ENCODE data around the gene QSOX1.

Gene QSOX1

GRCh38 chr1:180150982-180151381 is 3.7 kb upstream of the QSOX1 start:
- no peak for DNase-seq

DNA sequence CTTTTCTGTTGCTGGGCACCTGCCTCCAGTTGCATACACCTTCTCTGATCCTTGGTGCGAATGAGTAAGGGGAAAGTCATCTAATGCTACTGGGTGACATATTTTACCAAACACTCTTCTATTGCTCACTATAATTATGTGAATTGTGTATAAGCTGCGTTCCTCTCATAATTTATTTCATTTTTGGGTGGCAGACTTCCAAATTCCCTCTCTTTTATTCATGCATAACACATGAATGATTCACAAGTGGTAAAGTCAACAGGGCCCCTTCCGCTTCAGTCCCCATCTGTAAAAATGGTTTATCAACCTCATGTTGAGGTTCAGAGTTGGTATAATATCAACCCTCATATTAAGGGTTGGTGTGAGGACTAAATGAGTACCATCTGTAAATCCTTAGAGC is 3.2 kb upstream of the QSOX1 start:
- DNase-seq = no peak

DNA sequence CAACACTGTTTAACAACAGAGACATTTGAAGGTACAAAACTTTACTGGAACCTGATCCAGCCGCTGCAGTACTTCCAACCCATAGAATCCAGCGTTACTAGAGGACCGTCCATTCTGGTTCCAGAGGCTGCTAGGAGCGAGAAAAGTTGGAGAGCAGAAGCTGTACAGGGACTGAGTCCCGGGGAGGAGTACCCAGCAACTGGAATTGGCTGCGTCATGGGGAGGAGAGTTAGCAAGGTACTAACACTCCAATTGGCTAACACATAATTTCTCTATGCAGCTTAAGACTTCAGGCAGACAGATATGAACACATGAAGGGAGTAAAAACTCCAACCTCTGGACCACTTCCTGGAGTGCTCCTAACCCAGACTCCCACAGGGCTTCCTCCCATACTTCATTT is 2.1 kb upstream of the QSOX1 start:
- no peak for DNase-seq

DNA sequence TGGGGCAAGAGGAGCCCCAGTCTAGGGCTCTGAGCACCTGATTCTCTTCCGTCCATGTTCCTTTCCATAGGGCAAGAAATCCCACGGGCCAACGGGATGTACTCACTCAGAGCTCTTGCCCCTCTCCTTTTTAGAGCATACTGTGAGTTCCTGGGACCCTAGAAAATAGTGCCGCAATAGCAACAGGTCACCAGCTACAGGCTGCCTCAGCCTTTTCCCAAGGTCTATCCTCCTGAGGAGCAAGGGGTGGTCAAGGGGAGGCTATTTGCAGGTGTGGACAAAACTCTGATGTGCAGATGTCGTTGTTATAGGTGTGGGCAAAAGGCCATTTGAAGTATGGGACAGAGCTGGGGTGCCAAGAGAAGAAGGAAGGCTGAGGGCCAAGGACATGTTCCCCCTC is 1.6 kb upstream of the QSOX1 start:
- no peak for DNase-seq

- no peak for DNase-seq
Measured at GRCh38 chr1:180154003-180154324, 705 bp upstream of the QSOX1 start.

DNA sequence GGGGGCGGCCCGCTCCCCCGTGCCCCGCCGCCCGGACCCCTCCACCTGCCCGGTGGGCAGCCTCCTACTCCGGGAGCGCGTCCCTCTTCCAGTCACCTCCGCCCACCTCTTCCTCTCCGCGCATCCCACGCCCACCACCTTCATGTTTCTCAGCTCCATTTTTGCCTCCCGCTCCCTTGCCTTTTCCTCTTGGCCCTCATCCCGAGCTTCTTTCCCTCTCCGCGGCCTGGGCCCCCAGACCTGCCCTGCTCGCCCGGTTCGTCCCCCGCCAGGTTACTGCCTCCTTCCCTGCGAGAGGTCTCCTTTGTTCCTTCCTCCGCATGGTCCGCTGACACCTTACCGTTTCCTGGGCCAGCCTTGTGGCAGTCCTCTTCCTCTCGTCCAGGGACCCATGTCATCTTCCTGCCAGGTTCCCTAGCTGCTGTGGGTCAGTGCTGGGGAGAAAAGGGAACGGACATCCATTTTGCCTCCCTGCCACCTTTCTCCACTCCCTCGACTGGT is 563 bp downstream of the QSOX1 start:
- DNase-seq = no peak

GRCh38 chr1:180156201-180156600 is 1.5 kb downstream of the QSOX1 start:
- DNase-seq = no peak

GRCh38 chr1:180156631-180157091 is 2.0 kb downstream of the QSOX1 start:
- DNase-seq = no peak

DNA sequence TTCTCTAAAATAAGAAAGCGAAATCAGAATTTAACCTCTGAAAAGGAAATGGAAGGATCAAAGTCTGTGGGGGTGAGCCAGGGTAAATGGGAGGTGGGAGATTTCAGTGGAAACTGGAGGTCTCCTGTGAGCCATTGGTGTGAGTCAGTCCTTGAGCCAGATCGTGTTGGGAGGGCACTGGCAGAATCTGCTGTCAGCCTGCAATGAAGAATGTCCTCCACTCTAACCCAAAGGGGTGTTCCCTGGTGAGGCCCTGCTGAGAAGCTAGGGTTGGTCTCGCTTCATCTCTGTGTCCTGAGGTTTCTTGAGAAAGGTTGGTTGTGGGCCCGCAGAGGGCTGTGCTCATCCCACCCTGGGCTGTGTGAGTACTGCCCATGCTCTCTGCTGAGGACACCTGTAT is 2.4 kb downstream of the QSOX1 start:
- no peak for DNase-seq

DNA sequence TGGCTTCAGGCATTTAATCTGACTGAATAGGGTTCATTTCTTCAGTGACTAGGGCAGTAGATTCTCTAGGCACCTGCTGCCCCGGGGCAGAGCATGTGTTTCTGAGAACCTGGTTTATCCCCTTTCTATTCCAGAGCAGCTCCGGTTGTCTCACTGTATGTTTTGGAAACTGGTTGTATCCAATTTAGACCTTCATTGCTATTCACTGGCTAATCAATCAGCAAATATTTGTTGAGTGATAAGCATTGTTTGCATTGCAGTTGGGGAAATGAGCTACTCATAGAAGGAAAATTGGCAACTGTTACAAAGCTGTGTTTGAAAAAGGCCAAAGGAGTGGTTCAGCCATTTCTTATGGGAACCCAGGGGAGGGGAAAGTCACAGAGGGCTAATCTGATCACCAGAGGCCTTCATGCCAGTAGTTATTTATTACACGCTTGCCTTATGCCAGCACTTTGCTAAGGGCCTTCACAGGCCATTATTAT is 2.9 kb downstream of the QSOX1 start:
- DNase-seq = no peak

DNA sequence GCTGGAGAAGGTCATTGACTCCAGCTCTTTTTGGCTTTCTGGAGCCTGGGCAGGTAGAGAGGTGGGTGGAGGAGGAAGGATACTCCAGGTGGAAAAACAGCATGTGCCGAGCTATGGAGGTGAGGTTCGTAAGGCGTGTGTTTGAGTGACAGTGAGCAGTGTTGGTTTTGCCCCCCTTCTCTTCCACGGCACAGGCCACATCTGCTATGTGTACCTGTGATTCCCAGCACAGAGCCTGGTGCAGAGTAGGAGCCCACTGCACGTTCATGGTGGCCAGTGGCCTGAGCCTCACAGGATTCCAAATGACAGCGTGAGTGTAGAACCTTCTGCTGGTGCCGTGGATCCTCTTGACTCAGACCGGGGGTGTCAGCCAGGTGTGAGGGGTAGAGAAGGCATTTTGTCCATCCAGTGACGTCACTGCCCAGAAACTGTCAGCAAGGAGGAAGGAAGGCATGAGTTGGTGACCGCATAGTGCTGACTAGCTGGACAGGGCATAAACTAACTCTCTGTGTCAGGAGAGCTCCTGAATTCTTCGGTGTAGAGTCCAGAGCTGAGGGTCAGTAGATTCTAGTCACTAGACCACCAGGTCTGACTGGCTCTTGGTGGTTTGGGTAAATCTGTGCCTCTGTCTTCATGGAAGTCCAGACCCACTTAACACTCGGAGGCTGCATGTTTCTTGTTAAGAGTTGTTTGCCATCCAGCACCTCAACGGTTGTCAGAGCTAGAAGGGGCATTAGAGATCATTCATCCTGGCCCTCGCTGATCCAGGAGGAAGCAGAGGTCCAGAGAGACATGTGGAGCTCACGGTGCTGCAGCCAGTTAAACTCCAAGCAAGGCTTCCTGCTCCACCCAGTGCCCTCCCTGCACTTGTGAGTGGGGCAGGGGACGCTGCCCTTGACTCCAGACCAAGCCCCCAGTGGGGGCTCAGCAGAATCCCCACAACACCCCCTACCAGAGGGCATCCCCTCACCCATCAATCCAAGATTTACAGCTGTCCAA is 3.8 kb downstream of the QSOX1 start:
- no peak for DNase-seq

GRCh38 chr1:180160357-180160756 is 5.7 kb downstream of the QSOX1 start:
- DNase-seq = no peak

DNA sequence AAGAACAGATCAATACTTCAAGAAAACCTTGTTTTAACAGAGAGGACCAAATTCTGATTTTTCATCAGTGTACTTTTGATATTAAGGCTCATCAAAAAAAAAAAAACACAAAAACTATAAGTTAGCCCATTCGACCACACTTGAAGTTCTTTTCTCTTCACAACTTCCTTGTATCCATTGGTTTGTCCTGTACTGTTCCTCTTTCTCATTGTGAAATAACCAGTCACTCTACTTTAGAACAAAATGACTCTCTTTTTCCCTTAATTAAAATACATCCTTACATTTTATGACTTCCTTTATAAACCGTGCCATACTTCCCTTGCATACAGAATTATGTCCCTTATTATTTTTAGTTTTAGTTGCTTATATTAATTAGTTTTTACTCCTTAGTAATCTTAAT is 8.4 kb downstream of the QSOX1 start:
- no peak for DNase-seq

GRCh38 chr1:180165096-180165495 is 10.4 kb downstream of the QSOX1 start:
- DNase-seq = no peak

GRCh38 chr1:180165509-180166435 is 11.1 kb downstream of the QSOX1 start:
- no peak for DNase-seq

- DNase-seq = no peak
Measured at GRCh38 chr1:180166436-180166800, 11.7 kb downstream of the QSOX1 start.

- no peak for DNase-seq
Measured at GRCh38 chr1:180167021-180167701, 12.5 kb downstream of the QSOX1 start.

DNA sequence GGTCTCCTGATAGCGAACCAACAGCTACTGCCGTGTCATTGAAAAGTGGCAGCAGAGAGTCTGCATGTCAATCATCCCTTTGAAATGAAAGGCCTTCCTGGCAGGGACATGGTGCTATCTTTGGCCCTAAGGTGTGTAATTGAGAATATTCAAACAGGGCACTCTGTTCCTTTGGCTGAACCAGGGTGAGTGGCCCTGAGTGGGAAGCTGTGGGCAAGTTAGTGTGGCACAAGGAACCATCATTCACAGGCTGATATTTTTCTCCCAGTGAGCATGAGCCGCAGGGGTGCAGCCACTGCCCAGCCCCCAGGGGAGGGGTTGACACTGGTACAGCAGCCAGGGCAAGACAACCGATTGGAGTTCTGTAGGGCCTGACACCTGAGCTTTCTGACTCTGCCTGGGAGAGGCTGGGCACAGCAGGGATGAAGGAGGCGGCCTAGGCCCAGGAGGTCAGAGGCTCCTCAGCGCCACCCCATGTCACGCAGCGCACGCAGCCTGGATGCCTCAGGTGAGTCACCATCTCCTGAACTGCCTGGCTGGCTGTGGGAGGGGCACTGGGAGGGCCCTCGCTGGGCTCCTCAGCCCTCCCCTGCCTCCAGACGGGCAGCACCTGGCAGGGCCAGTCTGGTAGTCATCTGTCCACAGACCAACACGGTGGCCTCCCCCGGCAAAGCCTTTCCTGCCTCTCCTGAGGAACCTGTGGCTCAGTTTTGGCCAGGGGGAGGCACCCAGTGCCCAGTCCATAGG is 13.2 kb downstream of the QSOX1 start:
- DNase-seq = no peak

- no peak for DNase-seq
Measured at GRCh38 chr1:180168786-180169639, 14.3 kb downstream of the QSOX1 start.

- DNase-seq = no peak
Measured at GRCh38 chr1:180169640-180170195, 15.0 kb downstream of the QSOX1 start.
